Measurements from ENCODE around the gene PCID2. TPM values are rescaled to one million over a fixed set of nuclear protein-coding genes. Genes with fewer than 3 reads are reported as not detected.

Gene PCID2
- polyA plus RNA-seq, 1 of the 3 experiments (the other 2 are of a cell fraction), result 69.8 TPM

DNA sequence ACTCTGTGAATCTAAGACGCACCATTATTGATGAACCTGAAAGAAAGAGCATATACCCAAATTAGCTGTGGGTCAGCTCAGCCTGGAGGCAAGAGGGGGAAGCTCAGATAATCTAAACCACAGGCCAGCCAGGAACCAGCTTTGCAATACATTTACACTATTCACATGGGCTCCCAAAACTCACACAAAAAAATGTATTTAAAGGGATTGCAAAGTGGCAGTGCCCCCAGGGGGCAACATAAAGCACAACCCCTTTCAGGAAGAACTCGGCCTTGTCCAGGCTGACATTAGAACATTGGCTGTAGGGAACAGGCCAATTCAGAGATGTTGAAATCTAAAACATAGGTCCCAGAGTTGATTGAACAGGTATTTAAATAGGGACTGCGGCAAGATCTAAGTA, 53.3 kb downstream of the PCID2 start:
- CTCF ChIA-PET, result interaction anchor here (0.6 to 1.0 kb wide), 4 partner anchors 187 to 250 kb away, joined by 3 to 5 read pairs (median 3); no protein-coding TSS in a partner anchor
- Histone ChIP-seq H3K9ac (no peak overlapping the region), H3K4me3 (ENCODE audit: low read depth in 2 of 2, low read length in 1 of 2) (no peak overlapping the region), H3K79me2 (ENCODE audit: insufficient read depth) (no peaks in the 10 kb centered on the region), H3K4me2 (no peak overlapping the region), H3F3A (replicated peaks; ENCODE audit: insufficient read depth) (peaks cover 13% of the 10 kb centered on the region), H3K9me3 (no peaks in the 10 kb centered on the region), H3K27ac (ENCODE audit: low read depth in 2 of 2, low read length in 1 of 2) (no peak overlapping the region), H4K20me1 (ENCODE audit: insufficient read depth) (no peaks in the 10 kb centered on the region), H3K36me3 (replicated peaks in 1 of 2; ENCODE audit: control insufficient read depth in 1 of 2, insufficient read depth in 2 of 2, low read length in 1 of 2) (no peaks in the 10 kb centered on the region), H2AFZ (ENCODE audit: low read depth) (no peak overlapping the region), H3K9me2 (no peaks in the 10 kb centered on the region), H3K4me1 (ENCODE audit: control insufficient read depth in 1 of 2, insufficient read depth in 2 of 2, low read depth in 1 of 2, low read length in 1 of 2) (peaks cover 5 to 13% of the 10 kb centered on the region in 2 experiments; a peak in 1 of 4 replicates), H3K27me3 (ENCODE audit: insufficient read depth) (no peaks in the 10 kb centered on the region)
- no peak for DNase-seq
- TF ChIP-seq FOXJ3 (CRISPR knock-in tag; IDR thresholded peaks at IDR 0.05), result no peak
- POLR2A ChIA-PET, result no interaction called here
- 90% methylated on average over 3 of the region's 3 CpGs for WGBS (ENCODE audit: low lambda C conversion rate)

DNA sequence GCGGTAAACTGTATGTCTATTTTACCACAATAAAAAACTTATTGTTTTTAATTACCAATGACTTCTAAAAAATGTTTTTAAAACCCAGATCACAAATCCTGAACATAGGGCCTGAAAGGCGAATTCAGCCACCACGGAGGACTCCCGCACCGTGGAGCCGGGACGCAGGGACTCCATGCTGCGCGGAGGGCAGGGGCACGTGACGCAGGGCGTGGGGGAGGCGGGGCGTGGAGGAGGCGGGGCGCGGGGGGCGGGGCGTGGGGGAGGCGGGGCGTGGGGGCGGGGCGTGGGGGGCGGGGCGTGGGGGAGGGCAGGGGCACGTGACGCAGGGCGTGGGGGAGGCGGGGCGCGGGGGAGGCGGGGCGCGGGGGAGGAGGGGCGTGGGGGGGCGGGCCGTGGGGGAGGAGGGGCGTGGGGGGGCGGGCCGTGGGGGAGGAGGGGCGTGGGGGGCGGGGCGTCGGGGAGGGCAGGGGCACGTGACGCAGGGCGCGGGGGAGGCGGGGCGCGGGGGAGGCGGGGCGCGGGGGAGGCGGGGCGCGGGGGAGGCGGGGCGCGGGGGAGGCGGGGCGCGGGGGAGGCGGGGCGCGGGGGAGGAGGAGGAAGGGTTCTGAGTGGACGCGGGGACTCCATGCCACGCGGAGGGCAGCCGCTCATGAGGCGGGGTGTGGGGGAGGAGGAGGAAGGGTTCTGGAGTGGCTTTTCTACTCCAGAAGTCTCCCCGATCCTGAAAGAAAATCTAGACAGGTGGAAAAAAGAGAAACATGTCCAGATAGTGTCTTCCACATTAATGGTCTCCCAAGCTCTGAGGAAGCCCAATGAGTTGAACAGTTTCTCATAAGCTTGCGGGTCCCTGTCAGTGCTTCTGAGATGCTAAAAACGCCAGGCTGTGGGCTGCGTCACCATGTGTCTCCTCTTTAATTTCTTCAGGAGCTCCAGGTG, 54.4 kb downstream of the PCID2 start:
- POLR2A ChIA-PET, result interaction anchor here (1.1 kb wide), 1 partner anchor 31 kb away, joined by 3 read pairs; no protein-coding TSS in a partner anchor
- Histone ChIP-seq H3K9ac (peak overlapping the region; percentile 60), H2AFZ (ENCODE audit: low read depth) (peak overlapping the region; percentile 99), H3K79me2 (ENCODE audit: insufficient read depth) (no peaks in the 10 kb centered on the region), H3K27ac (ENCODE audit: low read depth in 2 of 2, low read length in 1 of 2) (peak overlapping the region; percentile 47 to 72), H3F3A (replicated peaks; ENCODE audit: insufficient read depth) (peaks cover 13% of the 10 kb centered on the region), H3K9me2 (no peaks in the 10 kb centered on the region), H3K36me3 (replicated peaks in 1 of 2; ENCODE audit: control insufficient read depth in 1 of 2, insufficient read depth in 2 of 2, low read length in 1 of 2) (no peaks in the 10 kb centered on the region), H3K9me3 (no peaks in the 10 kb centered on the region), H4K20me1 (ENCODE audit: insufficient read depth) (no peaks in the 10 kb centered on the region), H3K4me2 (peak overlapping the region; percentile 85), H3K27me3 (ENCODE audit: insufficient read depth) (no peaks in the 10 kb centered on the region), H3K4me1 (ENCODE audit: control insufficient read depth in 1 of 2, insufficient read depth in 2 of 2, low read depth in 1 of 2, low read length in 1 of 2) (peaks cover 5 to 13% of the 10 kb centered on the region in 2 experiments; a peak in 1 of 4 replicates), H3K4me3 (ENCODE audit: low read depth in 2 of 2, low read length in 1 of 2) (peak overlapping the region; percentile 41 to 42)
- peak; percentile 93 for DNase-seq
- TF ChIP-seq, protein P1, sequence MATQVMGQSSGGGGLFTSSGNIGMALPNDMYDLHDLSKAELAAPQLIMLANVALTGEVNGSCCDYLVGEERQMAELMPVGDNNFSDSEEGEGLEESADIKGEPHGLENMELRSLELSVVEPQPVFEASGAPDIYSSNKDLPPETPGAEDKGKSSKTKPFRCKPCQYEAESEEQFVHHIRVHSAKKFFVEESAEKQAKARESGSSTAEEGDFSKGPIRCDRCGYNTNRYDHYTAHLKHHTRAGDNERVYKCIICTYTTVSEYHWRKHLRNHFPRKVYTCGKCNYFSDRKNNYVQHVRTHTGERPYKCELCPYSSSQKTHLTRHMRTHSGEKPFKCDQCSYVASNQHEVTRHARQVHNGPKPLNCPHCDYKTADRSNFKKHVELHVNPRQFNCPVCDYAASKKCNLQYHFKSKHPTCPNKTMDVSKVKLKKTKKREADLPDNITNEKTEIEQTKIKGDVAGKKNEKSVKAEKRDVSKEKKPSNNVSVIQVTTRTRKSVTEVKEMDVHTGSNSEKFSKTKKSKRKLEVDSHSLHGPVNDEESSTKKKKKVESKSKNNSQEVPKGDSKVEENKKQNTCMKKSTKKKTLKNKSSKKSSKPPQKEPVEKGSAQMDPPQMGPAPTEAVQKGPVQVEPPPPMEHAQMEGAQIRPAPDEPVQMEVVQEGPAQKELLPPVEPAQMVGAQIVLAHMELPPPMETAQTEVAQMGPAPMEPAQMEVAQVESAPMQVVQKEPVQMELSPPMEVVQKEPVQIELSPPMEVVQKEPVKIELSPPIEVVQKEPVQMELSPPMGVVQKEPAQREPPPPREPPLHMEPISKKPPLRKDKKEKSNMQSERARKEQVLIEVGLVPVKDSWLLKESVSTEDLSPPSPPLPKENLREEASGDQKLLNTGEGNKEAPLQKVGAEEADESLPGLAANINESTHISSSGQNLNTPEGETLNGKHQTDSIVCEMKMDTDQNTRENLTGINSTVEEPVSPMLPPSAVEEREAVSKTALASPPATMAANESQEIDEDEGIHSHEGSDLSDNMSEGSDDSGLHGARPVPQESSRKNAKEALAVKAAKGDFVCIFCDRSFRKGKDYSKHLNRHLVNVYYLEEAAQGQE (IDR thresholded peaks at IDR 0.05; ENCODE audit: low read depth, low read length), result peak; percentile 35; the same call in 1 of the 2 replicates
- TF ChIP-seq MXI1 (IDR thresholded peaks at IDR 0.05; ENCODE audit: low read depth, low read length) (0 out of 2 replicates have a peak, but pooled peaks have one; percentile 43), RCOR1 (IDR thresholded peaks at IDR 0.05; ENCODE audit: low read length) (no peak), TAF1 (IDR thresholded peaks at IDR 0.05; ENCODE audit: borderline replicate concordance, low read depth, low read length) (peak; percentile 80), RAD21 (IDR thresholded peaks at IDR 0.05; ENCODE audit: low read length) (no peak), CHD2 (IDR thresholded peaks at IDR 0.05; ENCODE audit: low read length, partially characterized antibody) (peak; percentile 10), POLR2AphosphoS5 (IDR thresholded peaks at IDR 0.05; ENCODE audit: low read depth, low read length) (peak; percentile 86), FOXM1 (IDR thresholded peaks at IDR 0.05; ENCODE audit: low read depth) (no peak), YY1 (IDR thresholded peaks at IDR 0.05; ENCODE audit: low read depth) (peak; percentile 19; the same call in 1 of the 2 replicates)
- TF ChIP-seq, protein P2, sequence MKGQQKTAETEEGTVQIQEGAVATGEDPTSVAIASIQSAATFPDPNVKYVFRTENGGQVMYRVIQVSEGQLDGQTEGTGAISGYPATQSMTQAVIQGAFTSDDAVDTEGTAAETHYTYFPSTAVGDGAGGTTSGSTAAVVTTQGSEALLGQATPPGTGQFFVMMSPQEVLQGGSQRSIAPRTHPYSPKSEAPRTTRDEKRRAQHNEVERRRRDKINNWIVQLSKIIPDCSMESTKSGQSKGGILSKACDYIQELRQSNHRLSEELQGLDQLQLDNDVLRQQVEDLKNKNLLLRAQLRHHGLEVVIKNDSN (IDR thresholded peaks at IDR 0.05; ENCODE audit: borderline replicate concordance, low read depth), result peak; percentile 89
- TF ChIP-seq, protein P3, sequence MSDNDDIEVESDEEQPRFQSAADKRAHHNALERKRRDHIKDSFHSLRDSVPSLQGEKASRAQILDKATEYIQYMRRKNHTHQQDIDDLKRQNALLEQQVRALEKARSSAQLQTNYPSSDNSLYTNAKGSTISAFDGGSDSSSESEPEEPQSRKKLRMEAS (IDR thresholded peaks at IDR 0.05; ENCODE audit: low read depth), result peak; percentile 69
- TF ChIP-seq, protein P4, sequence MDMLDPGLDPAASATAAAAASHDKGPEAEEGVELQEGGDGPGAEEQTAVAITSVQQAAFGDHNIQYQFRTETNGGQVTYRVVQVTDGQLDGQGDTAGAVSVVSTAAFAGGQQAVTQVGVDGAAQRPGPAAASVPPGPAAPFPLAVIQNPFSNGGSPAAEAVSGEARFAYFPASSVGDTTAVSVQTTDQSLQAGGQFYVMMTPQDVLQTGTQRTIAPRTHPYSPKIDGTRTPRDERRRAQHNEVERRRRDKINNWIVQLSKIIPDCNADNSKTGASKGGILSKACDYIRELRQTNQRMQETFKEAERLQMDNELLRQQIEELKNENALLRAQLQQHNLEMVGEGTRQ (IDR thresholded peaks at IDR 0.05; ENCODE audit: borderline replicate concordance, low read depth, low read length), result peak; percentile 57
- 7% methylated on average over 24 of the region's 76 CpGs for WGBS (ENCODE audit: low lambda C conversion rate)
- CTCF ChIA-PET, result interaction anchor here (0.9 kb wide), 1 partner anchor 251 kb away, joined by 3 read pairs; no protein-coding TSS in a partner anchor

Data from SK-N-SH (cell line).